HEK293T (cell line): ENCODE results near the gene IGF2.

Source experiments
- CTCF ChIA-PET: fragments of 350-600 bp; formaldehyde crosslinking; extraction: SDS; loops from one replicate; lab custom pipeline; 2021; ENCODE audit warnings: antibody characterized with exemption, inconsistent platforms; lab: Yijun Ruan, JAX
- POLR2A ChIA-PET: fragments of 350-600 bp; formaldehyde crosslinking; extraction: SDS; loops from one replicate; lab custom pipeline; 2020; ENCODE audit warnings: antibody characterized with exemption, inconsistent platforms; lab: Yijun Ruan, JAX
- DNase-seq: peaks from one replicate; pipeline ENCODE4 v3.0.0; 2012; ENCODE audit warnings: mixed read lengths; ENCODE audit errors: extremely low spot score
- ARNT ChIP-seq: fragments of 450-650 bp; IDR thresholded peaks from 2 replicates; pipeline ENCODE4 v1.6.1; 2017; ENCODE audit warnings: mild to moderate bottlenecking
- BHLHE40 ChIP-seq: fragments of 450-650 bp; IDR thresholded peaks from 2 replicates; pipeline ENCODE4 v1.6.1; 2016; ENCODE audit warnings: mild to moderate bottlenecking, moderate library complexity, borderline replicate concordance
- CTBP1 ChIP-seq: fragments of 450-650 bp; IDR thresholded peaks from 2 replicates; pipeline ENCODE4 v1.6.1; 2016; ENCODE audit warnings: borderline replicate concordance
- ELF4 ChIP-seq: fragments of 450-650 bp; IDR thresholded peaks from 2 replicates; pipeline ENCODE4 v1.6.1; 2017; ENCODE audit warnings: antibody characterized with exemption
- FOXA1 ChIP-seq: fragments of 450-650 bp; IDR thresholded peaks from 2 replicates; pipeline ENCODE4 v1.6.1; 2016; ENCODE audit warnings: mild to moderate bottlenecking
- FOXK2 ChIP-seq: fragments of 450-650 bp; IDR thresholded peaks from 2 replicates; pipeline ENCODE4 v1.6.1; 2016; ENCODE audit warnings: mild to moderate bottlenecking
- FOXM1 ChIP-seq: fragments of 450-650 bp; IDR thresholded peaks from 2 replicates; pipeline ENCODE4 v1.6.1; 2017; ENCODE audit warnings: mild to moderate bottlenecking, borderline replicate concordance
- HDGF ChIP-seq: fragments of 450-650 bp; IDR thresholded peaks from 2 replicates; pipeline ENCODE4 v1.6.1; 2017; ENCODE audit warnings: antibody characterized with exemption, borderline replicate concordance
- L3MBTL2 ChIP-seq: fragments of 450-650 bp; conservative IDR thresholded peaks from 2 replicates; pipeline ENCODE4 v1.6.1; 2016; ENCODE audit warnings: mild to moderate bottlenecking
- LEF1 ChIP-seq: fragments of 450-650 bp; IDR thresholded peaks from 2 replicates; pipeline ENCODE4 v1.6.1; 2017; ENCODE audit warnings: mild to moderate bottlenecking, borderline replicate concordance
- NFRKB ChIP-seq: fragments of 450-650 bp; IDR thresholded peaks from 2 replicates; pipeline ENCODE4 v1.6.1; 2016; ENCODE audit warnings: mild to moderate bottlenecking, moderate library complexity
- SP1 ChIP-seq: fragments of 450-650 bp; IDR thresholded peaks from 2 replicates; pipeline ENCODE4 v1.6.1; 2017
- SUZ12 ChIP-seq: fragments of 450-650 bp; IDR thresholded peaks from 2 replicates; pipeline ENCODE4 v1.6.1; 2016; ENCODE audit warnings: mild to moderate bottlenecking
- TARDBP ChIP-seq: fragments of 450-650 bp; IDR thresholded peaks from 2 replicates; pipeline ENCODE4 v1.6.1; 2016
- ZNF384 ChIP-seq: fragments of 450-650 bp; IDR thresholded peaks from 2 replicates; pipeline ENCODE4 v1.6.1; 2016
- TF ChIP-seq, protein P1 (sequence below): fragments of 450-650 bp; IDR thresholded peaks from 2 replicates; pipeline ENCODE4 v1.6.1; 2016

Gene IGF2

DNA sequence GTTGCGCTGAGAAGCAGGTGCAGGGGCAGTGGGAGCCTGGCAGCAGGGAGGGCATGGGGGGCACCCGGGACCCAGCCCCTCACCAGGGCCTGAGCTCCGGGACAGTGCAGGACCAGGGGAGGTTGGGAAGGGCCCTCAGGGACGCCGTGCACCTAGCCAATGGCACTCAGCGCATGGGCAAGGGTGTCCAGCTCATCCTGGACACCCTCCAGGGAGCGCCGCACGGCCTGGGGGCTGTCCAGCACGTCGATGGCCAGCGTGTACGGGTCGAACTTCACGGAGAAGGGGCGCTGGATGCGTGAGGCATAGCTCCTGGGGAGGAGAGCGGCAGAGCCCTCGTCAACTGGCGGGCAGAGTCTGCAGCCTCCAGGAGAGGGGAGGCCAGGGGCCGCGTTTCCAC is 24.9 kb upstream of the IGF2 start:
- no peak for DNase-seq
- ChIA-PET POLR2A (no interaction called here), CTCF (interaction anchor here (1.9 kb wide), 1 partner anchor 135 kb away, joined by 6 read pairs; no protein-coding TSS in a partner anchor)
- no peak for TF ChIP-seq CTBP1
- TF ChIP-seq L3MBTL2, result no peak
- TF ChIP-seq SP1, result no peak
- TF ChIP-seq FOXK2, result no peak
- TF ChIP-seq ZNF384, result no peak

DNA sequence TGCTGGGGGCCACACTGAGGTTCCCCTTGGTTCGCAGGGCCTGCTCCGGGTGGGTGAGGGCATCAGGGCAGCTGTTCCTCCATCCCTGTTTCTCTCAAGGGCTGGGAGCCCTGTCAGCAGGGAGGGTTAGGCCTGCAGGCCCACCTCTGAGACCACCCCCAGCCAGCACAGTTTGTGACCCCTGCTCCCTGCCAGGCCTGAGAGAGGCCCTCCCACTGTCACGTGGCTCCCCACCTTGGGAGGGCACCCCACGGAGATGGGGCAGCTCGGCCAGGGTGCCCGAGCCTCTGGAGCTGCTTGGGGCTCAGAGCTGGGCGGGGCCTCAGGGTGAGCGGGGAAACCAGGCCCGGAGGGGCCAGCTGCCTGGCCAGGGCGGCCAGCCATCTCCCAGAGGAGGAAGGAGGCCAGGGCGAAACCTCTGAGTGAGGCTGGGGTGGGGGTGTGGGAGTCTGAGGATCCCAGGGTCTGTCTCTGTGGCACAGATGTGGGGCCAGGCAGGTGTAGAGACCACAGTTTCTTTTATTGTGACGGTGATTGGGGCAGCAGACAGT is 24.3 kb upstream of the IGF2 start:
- ChIA-PET POLR2A (no interaction called here), CTCF (interaction anchor here (1.2 to 1.9 kb wide), 2 partner anchors 12 to 136 kb away, joined by 5 to 6 read pairs; no protein-coding TSS in a partner anchor)
- DNase-seq, result no peak
- no peak for TF ChIP-seq FOXK2
- no peak for TF ChIP-seq L3MBTL2
- TF ChIP-seq ELF4, result no peak
- TF ChIP-seq FOXM1, result no peak
- TF ChIP-seq HDGF, result no peak
- no peak for TF ChIP-seq BHLHE40
- TF ChIP-seq NFRKB, result no peak
- no peak for TF ChIP-seq SP1
- no peak for TF ChIP-seq FOXA1
- TF ChIP-seq, protein P1, sequence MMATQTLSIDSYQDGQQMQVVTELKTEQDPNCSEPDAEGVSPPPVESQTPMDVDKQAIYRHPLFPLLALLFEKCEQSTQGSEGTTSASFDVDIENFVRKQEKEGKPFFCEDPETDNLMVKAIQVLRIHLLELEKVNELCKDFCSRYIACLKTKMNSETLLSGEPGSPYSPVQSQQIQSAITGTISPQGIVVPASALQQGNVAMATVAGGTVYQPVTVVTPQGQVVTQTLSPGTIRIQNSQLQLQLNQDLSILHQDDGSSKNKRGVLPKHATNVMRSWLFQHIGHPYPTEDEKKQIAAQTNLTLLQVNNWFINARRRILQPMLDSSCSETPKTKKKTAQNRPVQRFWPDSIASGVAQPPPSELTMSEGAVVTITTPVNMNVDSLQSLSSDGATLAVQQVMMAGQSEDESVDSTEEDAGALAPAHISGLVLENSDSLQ, result no peak
- no peak for TF ChIP-seq TARDBP
- no peak for TF ChIP-seq ZNF384
- no peak for TF ChIP-seq LEF1
- TF ChIP-seq SUZ12, result no peak
- TF ChIP-seq ARNT, result no peak
- TF ChIP-seq CTBP1, result no peak

DNA sequence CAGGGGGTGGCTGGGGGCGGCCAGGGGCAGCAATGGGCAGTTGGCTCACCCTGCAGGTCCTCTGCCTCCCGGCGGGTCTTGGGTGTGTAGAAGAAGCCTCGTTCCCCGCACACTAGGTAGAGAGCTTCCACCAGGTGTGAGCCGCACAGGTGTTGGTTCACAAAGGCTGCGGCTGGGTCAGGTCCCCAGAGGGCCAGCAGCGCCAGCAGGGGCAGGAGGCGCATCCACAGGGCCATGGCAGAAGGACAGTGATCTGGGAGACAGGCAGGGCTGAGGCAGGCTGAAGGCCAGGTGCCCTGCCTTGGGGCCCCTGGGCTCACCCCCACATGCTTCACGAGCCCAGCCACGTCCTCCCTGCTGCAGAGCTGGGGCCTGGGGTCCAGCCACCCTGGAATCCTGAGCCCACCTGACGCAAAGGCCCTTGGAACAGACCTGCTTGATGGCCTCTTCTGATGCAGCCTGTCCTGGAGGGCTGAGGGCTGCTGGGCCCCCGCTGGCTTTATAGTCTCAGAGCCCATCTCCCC is 21.6 kb upstream of the IGF2 start, which contains the start of gene INS:
Gene INS, minus strand, starts transcription at position 474 of the 524 bp plus-strand sequence. Its CDS starts 238 bp downstream, at position 236.
- no peak for TF ChIP-seq ELF4
- TF ChIP-seq HDGF, result no peak
- no peak for TF ChIP-seq FOXK2
- no peak for TF ChIP-seq FOXA1
- no peak for TF ChIP-seq SUZ12
- no peak for TF ChIP-seq NFRKB
- TF ChIP-seq LEF1, result no peak
- no peak for TF ChIP-seq CTBP1
- TF ChIP-seq ARNT, result no peak
- DNase-seq, result no peak
- CTCF ChIA-PET, result interaction anchor here (0.6 kb wide), 1 partner anchor 13 kb away, joined by 3 read pairs; no protein-coding TSS in a partner anchor
- POLR2A ChIA-PET, result no interaction called here

DNA sequence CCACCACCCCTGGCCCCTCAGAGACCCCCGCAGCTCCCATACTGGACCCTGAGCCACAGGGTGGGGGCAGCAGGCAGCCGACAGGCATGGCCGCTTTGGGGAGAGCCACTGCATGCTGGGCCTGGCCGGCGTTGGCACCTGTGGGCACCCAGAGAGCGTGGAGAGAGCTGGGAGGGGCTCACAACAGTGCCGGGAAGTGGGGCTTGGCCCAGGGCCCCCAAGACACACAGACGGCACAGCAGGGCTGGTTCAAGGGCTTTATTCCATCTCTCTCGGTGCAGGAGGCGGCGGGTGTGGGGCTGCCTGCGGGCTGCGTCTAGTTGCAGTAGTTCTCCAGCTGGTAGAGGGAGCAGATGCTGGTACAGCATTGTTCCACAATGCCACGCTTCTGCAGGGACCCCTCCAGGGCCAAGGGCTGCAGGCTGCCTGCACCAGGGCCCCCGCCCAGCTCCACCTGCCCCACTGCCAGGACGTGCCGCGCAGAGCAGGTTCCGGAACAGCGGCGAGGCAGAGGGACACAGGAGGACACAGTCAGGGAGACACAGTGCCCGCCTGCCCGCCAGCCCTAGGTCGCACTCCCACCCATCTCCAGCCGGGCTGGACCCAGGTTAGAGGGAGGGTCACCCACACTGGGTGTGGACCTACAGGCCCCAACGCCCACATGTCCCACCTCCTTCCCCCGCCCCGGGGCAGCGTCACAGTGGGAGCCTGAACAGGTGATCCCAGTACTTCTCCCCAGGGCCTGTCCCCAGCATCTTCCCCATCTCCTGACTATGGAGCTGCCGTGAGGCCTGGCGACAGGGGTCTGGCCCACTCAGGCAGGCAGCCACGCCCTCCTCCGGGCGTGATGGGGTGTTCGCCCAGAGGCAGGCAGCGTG is 20.6 kb upstream of the IGF2 start:
- POLR2A ChIA-PET, result no interaction called here
- CTCF ChIA-PET, result interaction anchor here (0.6 kb wide), 2 partner anchors 12 to 15 kb away, joined by 3 to 4 read pairs; no protein-coding TSS in a partner anchor

DNA sequence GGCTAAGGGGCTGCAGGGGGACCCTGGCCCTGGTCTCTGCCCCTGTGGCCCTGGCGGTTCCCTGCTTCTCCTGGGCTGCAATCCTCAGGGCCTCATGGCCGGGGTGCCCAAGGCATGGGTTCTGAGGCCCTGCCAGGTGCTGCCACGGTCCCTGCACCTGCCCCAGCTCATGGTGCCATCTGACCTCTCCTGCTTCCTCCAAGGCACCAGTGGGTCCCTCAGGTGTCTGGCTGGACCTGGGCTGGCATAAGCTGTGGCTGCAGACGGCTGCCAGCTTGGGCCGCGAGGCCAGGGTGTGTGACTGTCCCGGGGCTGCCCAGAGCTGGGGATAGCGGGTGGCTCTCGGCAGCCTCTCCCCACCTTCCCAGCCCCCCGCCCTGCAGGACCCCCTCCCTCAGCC is 19.8 kb upstream of the IGF2 start:
- DNase-seq, result no peak
- ChIA-PET POLR2A (no interaction called here), CTCF (interaction anchor here (0.6 to 1.5 kb wide), 2 partner anchors 9 to 123 kb away, joined by 4 to 5 read pairs; no protein-coding TSS in a partner anchor)
- TF ChIP-seq SUZ12 (no peak), NFRKB (no peak), ARNT (no peak), ELF4 (no peak), BHLHE40 (no peak), FOXM1 (no peak), FOXK2 (no peak), L3MBTL2 (no peak), TARDBP (no peak), HDGF (no peak), LEF1 (no peak), SP1 (no peak), ZNF384 (no peak), FOXA1 (no peak)
- TF ChIP-seq, protein P1, result no peak

More for the DNA sequence above, 20.6 kb upstream of the IGF2 start:
- TF ChIP-seq FOXK2 (no peak), BHLHE40 (no peak), L3MBTL2 (no peak)
- DNase-seq, result no peak

DNA sequence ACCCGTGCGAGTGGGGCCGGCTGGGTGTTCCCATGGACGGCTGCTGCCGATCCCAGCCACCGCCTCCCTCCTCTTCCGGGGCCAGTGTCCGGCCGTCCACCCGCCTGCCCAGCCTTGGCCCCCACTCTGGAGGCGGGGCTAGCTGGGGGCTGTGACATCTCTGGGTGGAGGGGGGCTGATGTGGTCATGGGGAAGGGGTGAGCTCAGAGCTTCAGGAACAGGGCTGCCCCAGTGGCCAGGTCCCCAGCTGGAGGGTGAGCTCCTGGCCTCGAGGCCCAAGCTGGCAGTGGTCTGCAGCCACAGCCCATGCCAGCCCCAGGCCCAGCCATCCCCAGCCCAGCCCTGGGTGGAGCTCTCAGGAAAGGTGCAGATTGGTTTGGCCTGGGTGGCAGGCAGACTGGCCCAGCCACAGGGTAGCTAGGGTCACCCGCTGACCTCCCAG is 19.1 kb upstream of the IGF2 start:
- POLR2A ChIA-PET, result no interaction called here
- TF ChIP-seq FOXK2 (no peak), SUZ12 (no peak), ZNF384 (no peak), FOXM1 (no peak), TARDBP (no peak), ELF4 (no peak), NFRKB (no peak), LEF1 (no peak), FOXA1 (no peak), CTBP1 (no peak), L3MBTL2 (no peak), ARNT (no peak), SP1 (no peak), BHLHE40 (no peak), HDGF (no peak)
- TF ChIP-seq, protein P1, result no peak
- CTCF ChIA-PET, result interaction anchor here (0.6 to 1.5 kb wide), 3 partner anchors 9 to 123 kb away, joined by 4 to 5 read pairs (median 4); no protein-coding TSS in a partner anchor
- DNase-seq, result no peak
